Fibroblast of pulmonary artery (primary cell): Measurements from ENCODE around the gene GRIP2.

Experiments used
- DNase-seq: peaks from one replicate; pipeline ENCODE4 v3.0.0-alpha.2; 2010; ENCODE audit warnings: low read depth
- H3K4me3 ChIP-seq: replicated peaks from 2 replicates; pipeline ENCODE4 v1.5.1; 2011; ENCODE audit warnings: low read depth, mild to moderate bottlenecking, control low read depth, low read length, moderate library complexity
- TF ChIP-seq, protein P1 (sequence below): IDR thresholded peaks from 2 replicates; pipeline ENCODE4 v1.5.1; 2011; ENCODE audit warnings: mild to moderate bottlenecking, control low read depth, low read length, inconsistent platforms; ENCODE audit errors: missing control alignments

The GRIP2 gene

DNA sequence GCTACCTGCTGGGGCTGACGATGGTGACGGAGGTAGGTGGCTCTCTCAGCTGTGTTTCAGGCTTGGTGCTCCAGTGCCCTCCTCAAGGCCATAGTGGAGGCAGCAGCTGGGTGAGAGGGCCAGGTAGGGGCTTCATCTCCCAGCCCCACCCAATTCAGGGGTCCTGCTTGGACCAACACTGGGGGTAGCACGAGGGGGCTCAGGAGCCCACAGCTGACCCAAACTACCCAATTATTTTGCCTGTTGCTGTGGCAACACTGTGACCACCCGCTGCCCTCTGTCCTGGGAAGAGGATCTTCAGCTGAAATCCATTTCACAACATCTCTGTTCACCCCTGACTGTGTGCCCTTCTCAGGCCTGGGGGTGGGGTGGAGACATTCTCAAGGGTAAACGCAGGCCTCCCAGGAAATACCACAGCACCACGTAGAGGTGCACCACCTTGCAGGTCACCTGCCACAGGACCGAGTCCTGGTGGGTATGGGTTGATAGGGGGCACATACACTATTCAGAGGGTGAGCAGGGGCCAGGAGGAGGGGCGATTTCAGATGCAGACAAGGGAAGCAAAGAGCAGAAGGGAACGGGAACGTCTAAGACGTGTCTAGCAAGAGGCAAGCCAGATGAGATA, 62.7 kb downstream of the GRIP2 start:
- TF ChIP-seq, protein P1, sequence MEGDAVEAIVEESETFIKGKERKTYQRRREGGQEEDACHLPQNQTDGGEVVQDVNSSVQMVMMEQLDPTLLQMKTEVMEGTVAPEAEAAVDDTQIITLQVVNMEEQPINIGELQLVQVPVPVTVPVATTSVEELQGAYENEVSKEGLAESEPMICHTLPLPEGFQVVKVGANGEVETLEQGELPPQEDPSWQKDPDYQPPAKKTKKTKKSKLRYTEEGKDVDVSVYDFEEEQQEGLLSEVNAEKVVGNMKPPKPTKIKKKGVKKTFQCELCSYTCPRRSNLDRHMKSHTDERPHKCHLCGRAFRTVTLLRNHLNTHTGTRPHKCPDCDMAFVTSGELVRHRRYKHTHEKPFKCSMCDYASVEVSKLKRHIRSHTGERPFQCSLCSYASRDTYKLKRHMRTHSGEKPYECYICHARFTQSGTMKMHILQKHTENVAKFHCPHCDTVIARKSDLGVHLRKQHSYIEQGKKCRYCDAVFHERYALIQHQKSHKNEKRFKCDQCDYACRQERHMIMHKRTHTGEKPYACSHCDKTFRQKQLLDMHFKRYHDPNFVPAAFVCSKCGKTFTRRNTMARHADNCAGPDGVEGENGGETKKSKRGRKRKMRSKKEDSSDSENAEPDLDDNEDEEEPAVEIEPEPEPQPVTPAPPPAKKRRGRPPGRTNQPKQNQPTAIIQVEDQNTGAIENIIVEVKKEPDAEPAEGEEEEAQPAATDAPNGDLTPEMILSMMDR, result no peak
- no peak overlapping the region for H3K4me3 ChIP-seq
- no peak for DNase-seq

DNA sequence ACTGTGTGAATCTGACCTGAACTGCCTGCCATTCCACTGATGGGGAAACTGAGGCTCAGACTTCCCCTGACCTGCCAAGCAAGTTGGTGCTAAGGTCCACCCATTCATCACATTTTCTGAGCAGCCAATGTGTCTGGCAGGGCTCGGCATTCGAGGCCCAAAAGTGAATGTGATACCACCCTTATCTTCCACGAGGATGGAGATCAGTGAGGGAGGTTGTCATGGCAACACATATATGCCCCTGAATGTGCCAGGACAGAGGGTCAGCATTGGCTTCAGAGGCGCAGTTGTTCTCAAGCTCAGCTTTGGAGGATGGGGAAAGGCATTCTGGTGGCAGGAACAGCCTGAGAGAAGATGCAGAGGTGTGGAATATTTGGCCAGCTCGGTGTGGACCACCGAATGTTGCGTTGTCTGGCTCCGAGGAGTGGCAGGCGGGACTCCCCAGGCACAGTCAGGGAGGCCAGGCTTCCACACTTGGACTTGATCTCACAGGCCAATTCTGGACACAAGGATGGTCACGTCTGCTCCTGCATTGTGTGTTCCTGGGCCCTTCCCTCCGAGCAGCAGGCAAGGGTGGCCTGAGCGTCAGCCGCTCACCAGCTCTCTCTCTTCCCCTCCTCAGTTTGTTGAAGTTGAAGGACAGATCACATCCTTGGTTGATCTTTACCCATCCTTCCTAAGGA, 63.4 kb downstream of the GRIP2 start:
- DNase-seq, result no peak
- TF ChIP-seq, protein P1, result no peak
- H3K4me3 ChIP-seq, result no peak overlapping the region

DNA sequence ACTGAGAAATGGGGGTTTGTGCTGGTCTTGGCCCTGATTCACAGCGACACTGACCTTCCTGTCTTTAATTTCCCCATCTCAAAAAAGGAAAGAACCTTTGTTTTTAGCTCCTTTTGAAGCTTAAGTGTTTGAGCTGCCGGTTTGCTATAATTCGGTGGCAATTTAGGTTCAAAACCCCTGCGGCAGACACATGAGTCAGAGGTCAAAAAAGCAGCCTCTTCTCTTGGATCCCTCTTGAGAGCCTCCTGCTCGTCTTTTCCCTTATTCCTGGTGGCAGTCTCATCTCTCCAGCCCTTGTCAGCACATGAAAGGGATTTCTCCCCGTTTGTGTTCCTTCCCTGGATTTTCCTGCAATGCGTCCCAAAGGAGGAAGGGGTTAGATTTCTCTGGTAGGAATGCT, 64.5 kb downstream of the GRIP2 start:
- TF ChIP-seq, protein P1, result no peak
- no peak for DNase-seq
- no peak overlapping the region for H3K4me3 ChIP-seq

DNA sequence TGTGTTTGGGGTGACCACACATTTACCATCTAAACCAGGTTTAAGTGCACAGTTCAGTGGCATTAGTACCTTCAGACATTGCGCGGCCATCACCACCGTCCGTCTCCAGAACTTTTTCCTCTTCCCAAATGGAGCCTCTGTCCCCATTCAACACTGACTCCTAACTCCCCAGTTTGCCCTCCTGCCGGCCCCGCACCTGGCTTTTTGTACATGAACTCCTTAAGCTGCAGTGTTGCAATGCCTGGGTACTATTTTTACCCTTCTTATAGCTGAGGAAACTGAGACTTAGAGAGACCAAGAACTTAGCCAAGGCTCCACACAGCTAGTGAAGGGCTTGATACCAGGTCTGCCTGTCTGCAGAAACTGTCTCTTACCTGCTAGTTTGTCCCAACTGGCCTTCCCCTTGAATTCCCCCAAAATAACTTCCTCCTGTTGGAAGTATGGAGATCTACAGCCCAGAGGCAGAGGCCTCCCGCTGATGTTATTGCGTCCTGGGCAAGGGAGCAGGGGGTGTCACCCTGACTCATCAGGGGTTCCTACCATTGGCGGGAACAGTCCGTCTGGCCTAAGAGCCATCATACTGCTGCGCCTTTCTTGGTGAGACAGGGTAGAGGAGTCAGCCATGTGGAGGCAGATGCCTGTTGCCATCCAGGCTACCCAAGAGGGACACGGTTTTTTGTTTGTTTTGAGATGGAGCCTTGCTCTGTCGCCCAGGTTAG, 65.6 kb downstream of the GRIP2 start:
- DNase-seq, result no peak
- TF ChIP-seq, protein P1, result no peak

DNA sequence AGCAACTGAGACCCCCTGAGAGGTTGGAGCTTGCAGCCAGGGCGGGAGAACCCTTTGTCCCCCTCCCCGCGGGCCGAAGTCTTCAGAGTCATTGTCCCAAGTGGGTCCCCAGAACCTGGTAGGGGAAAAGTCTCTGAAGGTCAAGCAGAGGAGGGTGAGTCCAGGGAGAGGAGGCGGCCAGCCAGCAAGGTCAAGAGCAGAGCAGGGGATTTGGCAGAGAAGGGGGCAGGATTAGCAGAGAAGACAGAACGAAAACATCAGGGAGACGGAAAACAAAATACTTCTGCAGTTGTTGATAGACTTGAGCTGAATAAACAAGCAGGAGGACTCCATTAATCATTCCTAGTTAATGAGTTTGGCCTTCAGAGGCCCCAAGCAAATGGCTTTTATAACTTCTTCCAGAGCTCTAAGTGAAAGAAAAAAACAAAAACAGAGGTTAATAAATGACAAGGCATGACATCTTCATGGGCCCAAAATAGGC, 66.7 kb downstream of the GRIP2 start:
- DNase-seq, result no peak
- no peak overlapping the region for H3K4me3 ChIP-seq
- TF ChIP-seq, protein P1, result no peak

More for the DNA sequence above, 65.6 kb downstream of the GRIP2 start:
- H3K4me3 ChIP-seq, result no peak overlapping the region

DNA sequence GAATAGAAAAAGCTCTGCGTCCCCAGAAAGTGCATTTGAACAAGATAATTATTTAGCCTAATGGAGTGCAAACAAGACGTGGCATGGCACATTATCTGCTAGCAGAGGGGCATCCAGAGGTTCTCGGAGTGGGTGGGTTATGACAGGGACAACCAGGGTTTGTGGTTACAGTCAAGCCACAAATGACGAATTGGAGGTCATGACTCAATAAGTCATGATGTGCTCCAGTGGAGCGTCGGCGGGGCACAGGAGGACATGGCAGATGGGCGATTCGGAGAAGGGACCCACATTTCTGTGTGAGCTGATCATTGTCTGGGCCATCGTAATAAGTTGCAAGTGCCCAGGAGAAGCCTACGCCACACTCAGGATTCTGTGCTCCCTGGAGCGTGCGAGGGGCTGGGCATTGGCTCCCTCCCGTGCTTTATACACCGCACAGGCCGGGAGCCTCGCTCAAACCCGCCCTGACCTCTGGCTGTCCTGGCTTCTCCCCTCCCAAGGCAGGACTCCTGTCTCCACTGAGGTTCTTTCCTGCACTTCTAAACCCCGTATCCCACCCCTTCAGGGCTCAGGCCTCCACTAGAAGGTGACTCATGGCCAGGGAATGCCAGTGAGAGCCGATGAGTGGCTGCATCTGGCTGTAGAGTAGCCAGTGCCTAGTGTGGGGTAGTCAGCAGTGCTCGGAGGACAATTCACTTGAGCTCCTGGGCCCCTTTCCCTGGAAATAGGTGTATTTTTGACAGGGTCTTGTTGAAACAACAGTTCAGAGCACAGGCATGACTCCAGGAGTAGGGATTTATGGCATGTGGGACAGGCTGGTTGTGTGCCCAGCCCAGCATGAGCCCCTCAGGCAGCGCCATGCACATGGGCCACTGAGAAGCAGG, 67.4 kb downstream of the GRIP2 start:
- TF ChIP-seq, protein P1, result no peak
- peak; percentile 85 for DNase-seq

More for the DNA sequence above, 67.4 kb downstream of the GRIP2 start:
- H3K4me3 ChIP-seq, result no peak overlapping the region
